Left ventricle myocardium inferior (tissue), 1 donor: ENCODE measurements around the gene LAS1L. TPM values are rescaled to one million over a fixed set of nuclear protein-coding genes. Genes with fewer than 3 reads are reported as not detected.
A peak's percentile ranks its signal among the peaks of the same experiment; 100 is the strongest.

Experiments used
- DNase-seq: peaks from one replicate; pipeline ENCODE4 v3.0.0-alpha.2; 2020
- H3K27ac ChIP-seq: fragments of 200-600 bp; replicated peaks from 2 replicates; pipeline ENCODE4 v1.8.0; 2021
- H3K27me3 ChIP-seq: fragments of 200-600 bp; 2 replicates; pipeline ENCODE4 v1.8.0; 2021; ENCODE audit warnings: low read depth
- H3K36me3 ChIP-seq: fragments of 200-600 bp; 2 replicates; pipeline ENCODE4 v1.8.0; 2021
- H3K4me1 ChIP-seq: fragments of 200-600 bp; 2 replicates; pipeline ENCODE4 v1.8.0; 2021
- H3K4me3 ChIP-seq: fragments of 200-600 bp; 2 replicates; pipeline ENCODE4 v1.8.0; 2021; ENCODE audit warnings: mild to moderate bottlenecking, moderate library complexity
- H3K9me3 ChIP-seq: fragments of 200-600 bp; replicated peaks from 2 replicates; pipeline ENCODE4 v1.8.0; 2021
- CTCF ChIP-seq: fragments of 200-600 bp; IDR thresholded peaks from 2 replicates; pipeline ENCODE4 v1.8.0; 2021; ENCODE audit warnings: antibody characterized with exemption, mild to moderate bottlenecking, borderline replicate concordance
- intact Hi-C: fragments of 100-400 bp; cut with micrococcal nuclease; formaldehyde crosslinking; loops from one replicate; pipeline ENCODE4 v1.11.0; 2022
- total RNA-seq: library from RNA; stranded (reverse); fragmentation: NEBNext Ultra II Directional; extraction: Animal tissue kit (Norgen Biotek cat#: 25700); gene quantifications from one replicate; pipeline ENCODE4 v1.2.1, GENCODE V29; 2021
- donor health status: DM: no; HTN: yes; CAD: no; lungs with severe emphysema.

LAS1L gene
- total RNA-seq, 1 donor from 2014 or later, result 13.9 TPM

- no peaks in the 10 kb centered on the region for H3K4me1 ChIP-seq
- H3K36me3 ChIP-seq, result no peaks in the 10 kb centered on the region
- H3K27me3 ChIP-seq, result no peaks in the 10 kb centered on the region
- no peak for DNase-seq
- intact Hi-C loops, result no loop called here
- H3K4me3 ChIP-seq, result no peak overlapping the region
- TF ChIP-seq CTCF, result no peak
- no peaks in the 10 kb centered on the region for H3K9me3 ChIP-seq
- no peak overlapping the region for H3K27ac ChIP-seq
Measured at GRCh38 chrX:65545456-65545855, 10.9 kb upstream of the LAS1L start.

- no peaks in the 10 kb centered on the region for H3K36me3 ChIP-seq
- TF ChIP-seq CTCF, result no peak
- no peaks in the 10 kb centered on the region for H3K27me3 ChIP-seq
- no peak overlapping the region for H3K27ac ChIP-seq
- no peak overlapping the region for H3K4me3 ChIP-seq
- DNase-seq, result no peak
- intact Hi-C loops, result no loop called here
- H3K4me1 ChIP-seq, result peaks cover 21% of the 10 kb centered on the region
- no peaks in the 10 kb centered on the region for H3K9me3 ChIP-seq
Measured at GRCh38 chrX:65537229-65537628, 2.6 kb upstream of the LAS1L start.

GRCh38 chrX:65536291-65536690 is 1.7 kb upstream of the LAS1L start:
- Histone ChIP-seq H3K27me3 (no peaks in the 10 kb centered on the region), H3K27ac (no peak overlapping the region), H3K4me3 (no peak overlapping the region), H3K36me3 (peaks cover 7% of the 10 kb centered on the region), H3K9me3 (no peaks in the 10 kb centered on the region), H3K4me1 (peaks cover 21% of the 10 kb centered on the region)
- DNase-seq, result no peak
- intact Hi-C loops, result no loop called here
- TF ChIP-seq CTCF, result no peak

GRCh38 chrX:65532016-65532415 is 2.6 kb downstream of the LAS1L start:
- peaks cover 30% of the 10 kb centered on the region for H3K4me1 ChIP-seq
- no peak for DNase-seq
- peaks cover 23% of the 10 kb centered on the region for H3K36me3 ChIP-seq
- H3K9me3 ChIP-seq, result no peaks in the 10 kb centered on the region
- H3K27me3 ChIP-seq, result no peaks in the 10 kb centered on the region
- TF ChIP-seq CTCF, result no peak
- H3K27ac ChIP-seq, result no peak overlapping the region
- H3K4me3 ChIP-seq, result no peak overlapping the region
- intact Hi-C loops, result no loop called here

- H3K4me1 ChIP-seq, result peaks cover 23% of the 10 kb centered on the region
- intact Hi-C loops, result no loop called here
- TF ChIP-seq CTCF, result peak; percentile 89
- H3K4me3 ChIP-seq, result no peak overlapping the region
- no peak for DNase-seq
- H3K9me3 ChIP-seq, result no peaks in the 10 kb centered on the region
- H3K36me3 ChIP-seq, result peaks cover 35% of the 10 kb centered on the region
- no peak overlapping the region for H3K27ac ChIP-seq
- H3K27me3 ChIP-seq, result no peaks in the 10 kb centered on the region
Measured at GRCh38 chrX:65528705-65529340, 5.8 kb downstream of the LAS1L start.
